Measurements from ENCODE around the gene CCL19.

DNA sequence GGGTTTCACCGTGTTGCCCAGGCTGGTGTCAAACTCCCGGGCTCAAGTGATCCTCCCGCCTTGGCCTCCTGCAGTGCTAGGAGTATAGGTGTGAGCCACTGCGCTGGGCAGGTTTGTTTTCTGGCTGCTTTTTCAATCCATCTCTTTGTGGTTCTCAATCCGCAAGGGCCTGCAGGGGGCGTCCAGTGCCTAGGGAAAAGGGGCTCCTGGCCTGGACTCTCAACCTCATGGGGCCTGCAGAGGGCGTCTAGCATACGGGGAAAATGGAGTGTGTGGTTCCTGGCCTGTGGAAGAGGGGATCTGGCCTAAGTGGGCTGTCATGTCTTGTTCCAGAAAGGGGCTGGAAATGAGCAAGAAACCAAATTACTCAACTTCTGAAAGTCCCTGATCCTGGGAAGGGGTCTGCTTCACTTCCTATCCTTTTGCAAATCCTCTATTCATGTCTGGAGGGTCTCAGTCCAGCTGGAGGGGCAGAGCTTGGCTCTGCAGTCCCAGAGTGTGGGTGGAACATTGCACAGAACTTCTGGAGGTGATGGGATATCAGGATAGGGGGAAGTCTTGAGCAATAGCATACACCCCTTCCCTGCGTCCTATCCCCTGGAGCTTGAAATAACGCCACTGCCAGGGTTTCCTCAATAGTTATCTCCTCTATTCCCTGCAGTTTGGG, 15.9 kb downstream of the CCL19 start:
- no peak for TF ChIP-seq YY1 (IDR thresholded peaks at IDR 0.05; ENCODE audit: insufficient read depth, insufficient read length)
- no peak for TF ChIP-seq ZNF274 (IDR thresholded peaks at IDR 0.05; ENCODE audit: low read depth, low read length)
- TF ChIP-seq SUZ12 (IDR thresholded peaks at IDR 0.05; ENCODE audit: extremely low read depth, insufficient read depth, insufficient read length): no peak
